GM21619 (cell line): ENCODE data around the gene ANTKMT.
A peak's percentile ranks its signal among the peaks of the same experiment; 100 is the strongest.

Source experiments
- ATAC-seq: cut with Tn5 transposase; IDR thresholded peaks from one replicate; pipeline ENCODE4 v1.9.1; 2021; ENCODE audit not compliant: unreplicated experiment

The ANTKMT gene

DNA sequence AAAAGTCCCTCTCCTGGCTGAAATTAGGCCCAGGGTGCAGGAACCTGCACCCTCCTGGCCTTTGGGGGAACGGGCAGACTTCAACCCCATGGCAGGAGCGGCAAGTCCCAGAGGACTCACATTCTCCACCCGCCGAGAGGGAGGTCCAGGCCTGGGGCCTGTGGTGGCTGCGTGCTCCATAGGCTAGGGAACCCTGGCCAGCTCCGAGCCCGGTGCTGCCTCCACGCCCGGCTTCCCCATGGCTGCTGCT lies 5.2 kb downstream of the ANTKMT start:
- no peak for ATAC-seq

DNA sequence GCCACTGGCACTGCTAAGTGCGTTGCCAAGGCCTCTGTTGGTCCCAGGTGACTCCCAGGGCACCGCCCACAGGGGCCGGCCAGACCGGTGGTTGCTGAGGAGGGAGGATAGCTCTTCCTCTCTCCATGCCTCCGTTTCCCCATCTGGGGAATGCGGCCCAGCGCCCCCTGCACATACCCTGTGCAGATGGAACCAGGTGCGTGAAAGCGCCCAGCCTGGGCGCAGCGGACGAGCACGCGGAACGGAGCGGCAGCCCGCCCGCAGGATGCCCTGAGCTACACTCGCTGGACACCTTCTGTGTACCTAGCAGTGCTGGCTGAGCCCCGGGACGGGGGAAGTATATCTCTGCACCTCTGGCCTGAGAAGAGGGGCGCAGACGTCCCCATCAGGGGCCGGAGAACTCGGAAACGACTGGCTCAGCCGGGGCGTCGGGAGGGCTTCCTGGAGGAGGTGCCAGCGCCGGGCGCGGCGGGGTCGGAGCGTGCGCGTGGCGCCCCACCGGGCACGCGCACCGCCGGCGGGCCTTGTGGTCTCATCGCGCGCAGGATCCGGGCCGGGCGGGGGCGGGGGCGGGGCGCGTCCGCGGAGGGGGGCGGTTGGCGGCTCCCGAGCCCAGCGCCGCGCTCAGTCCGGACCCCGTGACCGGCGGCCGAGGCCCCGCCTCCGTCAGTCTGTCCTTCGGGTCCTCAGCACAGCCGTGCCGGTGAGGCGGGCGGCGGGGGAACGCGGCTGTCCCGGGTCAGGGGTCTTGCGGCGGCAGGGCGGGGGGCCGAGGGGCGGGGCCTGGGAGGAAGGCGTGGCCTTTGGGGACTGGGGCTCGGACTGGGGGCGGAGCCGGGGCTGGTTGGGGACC lies 5.7 kb downstream of the ANTKMT start, which contains the start of the genes CCDC78 and HAGHL:
TSS of gene CCDC78 (minus strand) at position 6 of the 853 bp plus-strand sequence. CDS start 76 bp downstream, outside the sequence.
TSS of gene HAGHL (plus strand) at position 669 of the 853 bp plus-strand sequence. CDS start 404 bp downstream, outside the sequence.
- peak; percentile 14 for ATAC-seq

DNA sequence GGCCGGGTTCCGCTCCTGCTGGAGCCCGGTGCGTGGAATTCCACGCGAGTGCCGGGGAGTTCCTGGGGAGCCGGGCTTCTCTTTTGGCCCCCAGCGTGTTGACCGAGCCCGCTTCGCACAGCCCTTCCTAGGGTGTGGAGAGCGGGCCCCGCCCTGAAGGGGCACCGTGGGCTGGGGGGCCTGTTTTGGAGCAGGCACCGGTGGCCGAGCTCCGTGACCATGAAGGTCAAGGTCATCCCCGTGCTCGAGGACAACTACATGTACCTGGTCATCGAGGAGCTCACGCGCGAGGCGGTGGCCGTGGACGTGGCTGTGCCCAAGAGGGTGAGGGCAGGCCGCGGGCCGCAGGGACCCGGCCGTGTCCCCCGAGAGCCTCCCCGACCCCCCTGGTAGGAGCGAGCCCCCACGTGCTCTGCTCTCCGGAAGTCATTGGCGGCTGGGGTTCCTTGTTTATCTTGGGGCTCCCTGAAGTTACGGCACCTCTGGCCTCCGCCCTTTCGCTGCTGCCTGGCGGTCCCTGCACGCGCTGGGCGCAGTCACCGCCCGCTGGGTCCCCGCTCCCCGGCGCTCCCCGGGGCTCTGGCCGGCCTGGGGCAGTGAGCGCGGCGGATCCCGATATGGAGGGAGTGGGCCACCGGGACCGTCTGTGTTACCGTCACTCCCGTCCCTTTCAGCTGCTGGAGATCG lies 6.5 kb downstream of the ANTKMT start:
- peak; percentile 11 for ATAC-seq

DNA sequence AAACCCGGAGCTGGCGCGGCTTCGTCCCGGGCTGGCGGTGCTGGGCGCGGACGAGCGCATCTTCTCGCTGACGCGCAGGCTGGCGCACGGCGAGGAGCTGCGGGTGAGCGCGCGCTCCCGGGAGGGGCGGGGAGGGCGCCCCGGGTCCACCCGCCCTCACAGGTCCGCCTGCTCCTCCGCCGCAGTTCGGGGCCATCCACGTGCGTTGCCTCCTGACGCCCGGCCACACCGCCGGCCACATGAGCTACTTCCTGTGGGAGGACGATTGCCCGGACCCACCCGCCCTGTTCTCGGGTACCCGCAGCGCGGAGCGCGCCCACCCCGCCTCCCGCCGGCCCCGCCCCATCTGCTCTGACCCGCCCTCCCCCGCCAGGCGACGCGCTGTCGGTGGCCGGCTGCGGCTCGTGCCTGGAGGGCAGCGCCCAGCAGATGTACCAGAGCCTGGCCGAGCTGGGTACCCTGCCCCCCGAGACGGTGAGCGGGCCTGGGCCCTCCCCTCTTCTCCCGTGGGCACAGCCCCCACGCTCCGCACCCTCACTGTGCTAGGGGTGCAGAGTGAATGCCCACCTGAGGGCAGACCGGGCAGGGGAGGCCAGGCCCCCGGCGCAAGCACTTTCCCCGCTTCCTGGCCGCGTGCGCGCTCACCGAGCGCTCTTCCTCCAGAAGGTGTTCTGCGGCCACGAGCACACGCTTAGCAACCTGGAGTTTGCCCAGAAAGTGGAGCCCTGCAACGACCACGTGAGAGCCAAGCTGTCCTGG lies 7.4 kb downstream of the ANTKMT start:
- peak; percentile 33 for ATAC-seq

DNA sequence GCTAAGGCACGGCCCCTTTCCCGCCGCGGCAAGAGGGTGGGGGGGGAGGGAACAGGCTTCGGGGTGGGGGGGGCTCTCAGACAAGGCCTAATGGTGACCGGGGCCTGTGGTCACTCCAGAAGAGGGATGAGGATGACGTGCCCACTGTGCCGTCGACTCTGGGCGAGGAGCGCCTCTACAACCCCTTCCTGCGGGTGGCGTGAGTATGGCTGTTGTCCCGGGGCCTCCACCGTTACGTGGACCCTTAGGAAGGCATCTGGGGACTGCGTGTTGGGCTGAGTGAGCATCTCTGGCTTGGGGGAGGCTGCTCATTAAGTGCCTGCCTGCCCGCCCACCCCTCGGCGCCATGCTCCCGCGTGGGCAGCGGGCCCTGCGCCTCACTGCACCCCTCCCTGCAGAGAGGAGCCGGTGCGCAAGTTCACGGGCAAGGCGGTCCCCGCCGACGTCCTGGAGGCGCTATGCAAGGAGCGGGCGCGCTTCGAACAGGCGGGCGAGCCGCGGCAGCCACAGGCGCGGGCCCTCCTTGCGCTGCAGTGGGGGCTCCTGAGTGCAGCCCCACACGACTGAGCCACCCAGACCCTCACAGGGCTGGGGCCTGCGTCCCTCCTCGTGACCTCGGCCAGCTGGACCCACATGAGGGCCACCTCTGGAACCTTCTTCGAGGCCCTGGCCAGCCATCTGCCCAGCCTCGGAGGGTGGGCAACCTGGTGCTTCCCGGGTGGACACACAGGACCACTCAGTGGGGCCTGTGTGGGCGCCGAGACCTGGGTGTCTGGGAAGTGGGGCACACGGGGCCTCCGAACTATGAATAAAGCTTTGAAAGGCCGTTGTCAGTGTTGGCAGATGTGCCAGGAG lies 8.2 kb downstream of the ANTKMT start:
- ATAC-seq = no peak

DNA sequence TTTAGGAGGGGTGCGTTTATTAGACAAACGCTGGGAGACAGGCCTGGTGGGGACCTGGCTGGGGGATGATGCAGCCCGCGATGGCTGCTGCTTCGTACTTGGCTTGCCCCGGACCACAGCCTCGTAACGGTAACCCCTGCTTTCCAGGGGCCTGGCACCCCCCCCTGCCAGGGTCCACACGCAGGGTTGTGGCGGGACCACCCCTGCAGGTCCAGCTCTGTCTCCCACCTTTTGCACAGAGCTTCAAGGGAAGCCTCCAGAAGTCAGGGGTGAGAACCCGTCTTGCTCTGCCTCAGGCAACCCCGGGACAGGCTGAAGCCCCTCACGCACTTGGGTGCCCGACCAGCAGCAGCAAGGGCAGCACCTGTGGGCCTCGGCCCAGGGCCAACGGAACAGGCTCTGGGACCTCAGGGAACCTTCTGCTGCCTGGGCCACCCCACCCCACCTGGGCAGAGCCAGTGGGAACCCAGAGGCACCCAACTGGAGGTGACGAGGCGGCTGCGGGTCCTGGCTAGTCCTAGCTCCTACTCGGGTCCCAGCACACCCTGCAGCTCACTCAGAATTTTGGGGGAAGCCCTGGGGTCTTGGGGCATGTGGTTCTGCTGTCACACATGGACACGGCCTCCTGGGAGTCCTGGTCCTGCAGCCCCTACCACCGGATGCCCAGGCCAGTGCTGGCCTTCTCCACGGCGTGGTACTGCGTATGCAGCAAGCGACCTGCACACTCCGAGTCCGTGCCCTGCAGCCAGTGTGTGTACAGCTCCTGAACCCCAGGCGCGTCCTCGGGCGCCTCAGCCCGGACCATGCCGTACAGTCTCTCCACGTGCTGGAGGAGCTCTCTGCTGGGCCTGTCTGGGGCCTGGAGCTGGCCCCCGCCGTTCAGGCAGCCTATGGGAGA lies 9.1 kb downstream of the ANTKMT start:
- no peak for ATAC-seq

DNA sequence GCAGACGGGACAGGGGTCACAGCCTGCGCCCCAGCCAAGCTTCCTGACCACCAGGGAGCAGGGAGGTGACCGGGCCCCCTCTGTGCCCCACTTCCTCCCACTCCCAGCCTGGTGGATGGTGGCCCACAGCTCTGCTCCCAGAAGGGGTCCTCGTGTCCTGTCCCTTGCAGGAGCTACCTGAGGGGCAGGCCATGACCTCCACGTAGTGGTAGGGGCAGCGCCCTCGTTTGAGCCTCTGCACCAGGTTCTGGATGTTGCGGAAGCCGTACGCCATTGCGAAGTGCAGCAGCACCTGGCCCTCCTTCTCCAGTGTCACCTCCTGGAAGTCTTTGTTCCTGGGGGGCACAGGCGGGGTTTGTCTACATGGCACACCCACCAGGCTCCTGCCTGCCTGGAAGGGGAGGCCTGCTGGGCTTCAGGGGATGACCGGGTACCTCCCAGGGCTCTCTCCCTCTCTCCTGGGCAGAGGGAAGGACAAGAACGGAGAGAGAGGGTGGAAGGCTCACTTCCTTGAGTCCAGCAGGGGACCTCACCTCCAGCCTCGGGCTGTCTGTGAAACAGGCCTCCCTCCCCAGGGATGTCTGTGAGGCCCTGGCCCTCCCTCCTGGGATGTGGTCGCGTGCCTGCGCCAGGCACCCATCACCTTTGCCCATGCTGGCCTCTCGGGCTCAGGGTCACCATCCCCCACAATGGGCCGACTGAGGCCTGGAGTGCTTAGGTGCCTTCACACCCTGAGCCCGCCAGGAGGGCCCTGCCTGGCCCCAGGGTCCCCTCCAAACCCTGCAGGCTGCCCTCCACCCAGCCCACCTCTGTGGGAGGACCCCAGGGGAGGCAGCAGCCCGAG lies 9.9 kb downstream of the ANTKMT start:
- no peak for ATAC-seq

DNA sequence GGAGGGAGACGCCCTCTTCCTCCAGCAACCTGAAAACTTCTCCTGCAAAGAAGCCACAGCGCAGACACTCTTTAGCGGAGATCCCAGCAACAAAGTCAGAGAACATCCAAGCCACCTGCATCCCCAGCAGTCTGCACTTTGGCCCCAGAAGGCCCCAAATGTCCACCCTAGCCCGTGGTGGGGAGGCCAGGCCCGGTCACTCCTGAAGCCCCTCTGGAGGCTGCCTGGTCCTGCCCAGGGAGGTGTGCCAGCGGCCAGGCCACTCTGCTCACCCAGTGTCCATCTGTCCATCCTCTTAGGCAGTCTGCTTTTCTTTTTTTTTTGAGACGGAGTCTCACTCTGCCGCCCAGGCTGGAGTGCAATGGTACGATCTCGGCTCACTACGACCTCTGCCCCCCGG lies 11.4 kb downstream of the ANTKMT start:
- no peak for ATAC-seq

DNA sequence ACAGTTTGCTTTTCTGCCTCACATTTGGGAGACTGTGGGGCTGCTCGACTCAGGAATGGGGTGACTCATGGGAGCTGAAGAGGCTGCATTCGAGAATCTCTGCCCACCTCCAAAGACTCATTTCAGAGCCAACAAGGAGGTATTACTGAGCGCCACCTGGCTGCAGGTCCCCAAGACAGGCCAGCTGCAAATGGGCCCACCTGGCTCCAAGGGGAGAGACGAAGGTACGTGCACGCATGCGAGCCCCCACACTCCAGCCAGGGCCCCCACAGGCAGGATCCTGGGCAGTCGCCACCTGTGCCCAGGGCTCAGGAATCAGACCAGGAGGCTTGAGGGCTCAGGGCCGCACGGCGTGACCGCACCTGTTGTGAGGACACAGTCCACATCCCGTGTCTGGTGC lies 12.0 kb downstream of the ANTKMT start:
- no peak for ATAC-seq

DNA sequence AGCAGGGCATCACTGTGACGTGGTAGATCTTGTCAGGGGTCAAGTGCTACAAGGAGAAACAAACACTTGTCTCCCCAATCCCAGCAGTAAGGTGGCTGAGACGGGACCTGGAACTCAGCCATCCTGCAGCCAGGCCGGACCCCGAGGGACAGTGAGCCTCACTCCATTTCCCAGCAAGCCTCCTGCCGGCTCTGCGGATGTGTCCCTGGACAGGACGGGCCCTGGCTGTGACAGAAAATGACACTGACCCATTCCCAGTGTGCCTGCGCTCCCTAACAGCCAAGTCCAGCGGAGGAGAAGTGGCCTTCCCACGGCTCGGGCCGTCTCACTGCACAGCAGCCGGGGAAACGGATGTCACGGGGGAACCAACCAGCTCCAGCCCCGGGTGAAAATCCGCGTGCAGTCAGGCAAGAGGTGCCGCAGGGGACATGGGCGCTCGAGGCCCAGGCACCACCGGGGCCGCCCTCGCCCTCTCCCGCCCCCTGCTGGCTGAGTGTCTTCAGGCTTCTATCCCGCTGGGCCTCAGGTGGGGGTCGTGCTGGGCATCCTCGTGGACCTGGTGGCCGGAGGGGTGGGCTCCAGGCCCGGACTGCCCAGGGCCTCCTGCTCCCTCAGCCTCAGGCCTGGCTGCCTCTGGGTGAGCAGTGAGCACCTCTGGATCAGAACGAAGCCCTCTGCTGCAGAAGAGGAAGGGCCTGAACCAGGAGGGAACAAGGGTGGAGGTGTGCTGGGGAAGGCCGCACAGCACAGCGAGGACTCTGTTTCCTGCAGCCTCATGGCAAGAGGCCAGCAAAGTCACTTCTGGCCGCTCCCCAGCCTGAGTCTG lies 12.6 kb downstream of the ANTKMT start:
- no peak for ATAC-seq

DNA sequence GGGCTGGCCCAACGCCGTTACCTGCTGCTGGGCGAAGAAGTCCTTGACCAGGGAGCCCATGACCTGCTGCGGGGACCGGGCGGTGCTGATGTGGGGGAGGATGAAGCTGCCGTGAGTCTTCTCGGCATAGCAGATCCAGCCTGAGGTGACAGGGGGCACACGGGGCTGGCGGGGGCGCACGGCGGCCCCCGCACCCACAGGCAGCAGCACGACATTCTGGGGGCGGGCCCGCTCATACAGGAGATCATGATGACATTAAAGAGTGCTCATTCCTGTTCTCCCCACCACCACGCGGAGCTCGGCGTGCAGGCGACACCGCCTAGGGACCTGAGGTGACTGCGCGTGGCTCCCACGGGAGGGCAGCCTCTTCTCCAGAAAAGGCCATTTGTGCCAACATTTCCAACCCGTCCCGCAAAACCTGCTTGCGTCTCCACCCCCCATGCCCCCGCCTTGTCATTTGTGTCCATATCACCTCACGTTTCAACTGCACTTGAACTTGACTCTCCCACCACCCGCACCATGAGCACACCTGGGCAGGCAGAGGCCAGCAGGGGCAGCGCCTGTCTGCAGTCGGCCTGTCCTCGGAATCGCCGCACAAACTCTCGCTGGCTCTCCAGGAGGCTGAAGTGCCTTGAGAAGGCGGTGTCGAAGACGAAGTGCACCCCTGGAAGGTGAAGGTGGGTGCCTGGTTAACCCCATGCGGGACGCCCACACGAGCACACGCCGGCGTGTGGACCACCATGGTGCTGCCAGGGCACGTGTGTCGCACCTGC lies 13.4 kb downstream of the ANTKMT start:
- ATAC-seq = no peak

DNA sequence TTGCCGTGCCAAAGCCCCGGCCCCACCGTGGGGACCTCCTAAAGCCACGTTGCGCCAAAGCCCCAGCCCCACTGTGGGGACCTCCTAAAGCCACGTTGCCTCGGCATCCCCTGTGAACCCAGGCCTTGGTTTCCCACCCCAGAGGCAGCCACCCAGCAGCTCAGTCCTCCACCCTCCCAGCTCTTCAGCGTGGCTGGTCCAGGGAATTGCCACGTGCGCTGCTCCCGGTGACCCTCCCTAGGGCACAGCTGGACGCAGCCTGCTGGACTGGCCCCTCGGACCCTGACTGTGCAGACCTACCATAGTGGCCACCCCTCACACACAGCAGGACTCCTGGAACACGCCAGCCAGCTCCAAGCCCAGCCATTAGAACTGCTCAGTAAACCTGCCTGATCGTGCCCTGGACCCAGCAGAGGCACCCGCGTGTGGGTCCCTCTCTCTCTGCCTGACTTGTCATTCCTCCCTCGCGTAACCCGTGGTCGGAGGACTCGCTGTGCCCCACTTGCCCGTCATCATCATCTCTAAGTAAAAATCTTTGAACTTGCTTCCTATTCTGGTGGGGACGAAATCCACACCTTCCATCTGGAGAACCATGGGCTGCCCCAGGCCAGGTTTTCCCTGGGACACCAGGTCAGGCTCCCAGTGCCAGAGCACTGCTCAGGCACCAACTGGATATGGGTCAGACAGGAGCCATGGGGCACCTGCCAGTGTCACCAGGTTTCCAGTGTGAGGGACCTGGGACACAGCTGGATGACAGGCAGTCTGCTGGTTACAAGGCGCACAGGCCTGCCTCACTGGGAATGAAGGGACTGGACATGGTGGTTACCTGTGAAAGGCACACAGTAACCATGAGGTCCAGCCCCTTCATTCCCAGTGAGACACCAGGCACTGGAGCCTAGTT lies 14.3 kb downstream of the ANTKMT start:
- ATAC-seq = no peak

DNA sequence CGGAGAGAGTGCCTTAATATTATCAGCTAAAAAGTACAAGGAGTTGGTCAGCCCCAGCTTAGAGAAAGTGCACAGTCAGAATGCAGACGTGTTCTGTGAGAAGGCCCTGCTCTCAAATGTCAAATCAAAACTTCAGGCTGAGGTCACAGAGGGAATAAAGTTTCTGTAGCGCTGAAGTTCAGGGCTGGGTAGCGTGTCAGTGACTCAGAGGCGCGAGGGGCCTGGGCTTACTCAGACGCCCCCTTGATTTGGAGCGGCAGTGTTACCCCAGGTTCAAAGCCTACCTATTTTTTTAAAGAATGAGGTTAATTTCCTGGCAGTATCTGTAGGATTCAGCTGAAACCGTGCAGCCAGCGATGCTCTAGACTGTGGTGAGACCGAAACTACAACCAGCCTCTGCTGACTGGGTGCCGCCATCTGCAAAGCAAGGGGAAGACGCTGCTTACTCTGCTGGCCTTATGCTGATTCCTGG lies 15.1 kb downstream of the ANTKMT start:
- ATAC-seq = no peak

DNA sequence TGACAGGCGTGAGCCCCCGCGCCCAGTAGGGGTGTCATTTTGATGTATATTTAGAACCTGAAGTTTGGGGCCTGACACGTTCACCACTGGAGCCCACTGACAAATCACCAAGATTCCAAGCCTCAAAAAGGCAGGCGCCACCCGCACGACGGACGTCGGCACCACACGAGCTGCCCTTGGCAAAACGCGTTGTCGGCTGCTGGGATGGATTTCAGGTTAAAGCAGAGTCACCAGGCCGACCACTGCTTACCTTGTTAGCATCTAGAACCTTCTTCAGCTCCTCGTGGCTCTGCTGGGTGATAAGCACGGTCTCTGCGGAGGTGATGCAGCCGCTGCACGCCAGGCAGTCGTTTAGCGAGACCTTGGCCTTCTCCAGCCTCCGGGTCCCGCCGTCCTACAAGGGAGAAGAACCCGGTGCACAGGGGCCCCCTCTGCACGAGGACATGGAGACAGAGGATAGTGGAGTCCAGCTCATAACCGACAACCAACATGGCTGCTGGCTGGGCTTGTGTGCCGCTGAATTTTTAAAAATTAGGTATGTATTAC lies 16.1 kb downstream of the ANTKMT start:
- ATAC-seq = no peak

DNA sequence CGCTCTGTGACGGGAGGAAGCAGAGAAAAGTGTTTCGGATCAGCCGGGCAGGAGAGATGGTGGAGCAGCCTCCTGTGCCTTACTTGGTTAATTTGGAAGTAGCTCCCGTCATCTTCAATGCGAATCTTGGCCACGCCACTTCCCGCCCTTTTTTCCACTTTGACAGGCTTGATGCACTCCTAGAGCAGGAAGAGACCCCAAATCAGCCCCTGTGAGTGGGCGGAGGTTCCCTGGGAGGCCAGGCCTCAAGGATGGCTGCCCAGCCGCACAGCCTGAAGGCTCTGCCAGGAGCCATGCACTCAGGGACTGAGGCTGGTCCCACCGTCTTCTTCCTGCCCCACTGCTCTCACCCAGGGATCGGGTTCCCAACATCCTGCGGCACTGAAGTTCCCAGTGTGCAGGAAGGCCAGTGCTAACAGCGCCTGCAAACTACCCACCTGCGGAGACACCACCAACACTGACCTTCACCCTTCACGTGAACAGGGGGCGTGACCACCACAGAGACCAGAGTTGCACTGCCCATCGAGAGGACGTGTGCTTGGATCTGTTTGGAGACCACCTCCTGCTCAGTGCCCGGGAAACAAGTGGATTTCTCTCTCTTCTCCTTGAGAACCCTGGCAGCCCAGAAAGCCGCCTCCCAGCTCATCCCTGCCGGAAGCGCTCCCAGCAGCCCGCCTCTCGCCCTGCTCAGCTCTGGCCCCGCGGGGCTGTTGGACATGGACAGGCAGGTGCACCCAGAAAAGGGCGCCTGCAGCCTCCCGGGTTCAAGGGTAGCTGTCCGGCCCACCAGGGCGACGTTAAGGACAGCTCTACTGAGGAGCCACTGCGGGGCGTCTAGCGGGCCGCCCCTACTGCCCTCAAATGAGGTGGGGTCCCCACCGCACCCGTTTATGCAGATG lies 18.9 kb downstream of the ANTKMT start:
- no peak for ATAC-seq
